Left ventricle myocardium inferior (tissue), 1 donor: ENCODE data around the gene PRDX1. TPM values are rescaled to one million over a fixed set of nuclear protein-coding genes. Genes with fewer than 3 reads are reported as not detected.
"Not testable (repeated sequence)": the region's sequence is repeated elsewhere in the genome, so short reads cannot be mapped to it uniquely, and the experiment has no call there.

Experiments used
- DNase-seq: peaks from one replicate; pipeline ENCODE4 v3.0.0-alpha.2; 2020
- H3K27ac ChIP-seq: fragments of 200-600 bp; replicated peaks from 2 replicates; pipeline ENCODE4 v1.8.0; 2021
- H3K27me3 ChIP-seq: fragments of 200-600 bp; 2 replicates; pipeline ENCODE4 v1.8.0; 2021; ENCODE audit warnings: low read depth
- H3K36me3 ChIP-seq: fragments of 200-600 bp; 2 replicates; pipeline ENCODE4 v1.8.0; 2021
- H3K4me1 ChIP-seq: fragments of 200-600 bp; 2 replicates; pipeline ENCODE4 v1.8.0; 2021
- H3K4me3 ChIP-seq: fragments of 200-600 bp; 2 replicates; pipeline ENCODE4 v1.8.0; 2021; ENCODE audit warnings: mild to moderate bottlenecking, moderate library complexity
- H3K9me3 ChIP-seq: fragments of 200-600 bp; replicated peaks from 2 replicates; pipeline ENCODE4 v1.8.0; 2021
- CTCF ChIP-seq: fragments of 200-600 bp; IDR thresholded peaks from 2 replicates; pipeline ENCODE4 v1.8.0; 2021; ENCODE audit warnings: antibody characterized with exemption, mild to moderate bottlenecking, borderline replicate concordance
- intact Hi-C: fragments of 100-400 bp; cut with micrococcal nuclease; formaldehyde crosslinking; loops from one replicate; pipeline ENCODE4 v1.11.0; 2022
- total RNA-seq: library from RNA; stranded (reverse); fragmentation: NEBNext Ultra II Directional; extraction: Animal tissue kit (Norgen Biotek cat#: 25700); gene quantifications from one replicate; pipeline ENCODE4 v1.2.1, GENCODE V29; 2021
- donor health status: DM: no; HTN: yes; CAD: no; lungs with severe emphysema.

The PRDX1 gene
- total RNA-seq, 1 donor from 2014 or later, result 255 TPM

GRCh38 chr1:45522324-45523104 is 830 bp upstream of the PRDX1 start:
- peak overlapping the region; percentile 99 for H3K4me3 ChIP-seq
- no peak for TF ChIP-seq CTCF
- no peaks in the 10 kb centered on the region for H3K9me3 ChIP-seq
- no peaks in the 10 kb centered on the region for H3K27me3 ChIP-seq
- peak overlapping the region; percentile 97 for H3K27ac ChIP-seq
- no peak for DNase-seq
- peaks cover 39% of the 10 kb centered on the region for H3K4me1 ChIP-seq
- H3K36me3 ChIP-seq, result peaks cover 14% of the 10 kb centered on the region
- intact Hi-C loops, result no loop called here

- peaks cover 58% of the 10 kb centered on the region for H3K4me1 ChIP-seq
- DNase-seq, H3K27me3 ChIP-seq, intact Hi-C loops, H3K27ac ChIP-seq, H3K4me3 ChIP-seq, H3K9me3 ChIP-seq: not testable (repeated sequence)
- peaks cover 40% of the 10 kb centered on the region for H3K36me3 ChIP-seq
Measured at GRCh38 chr1:45519774-45520173, 1.9 kb downstream of the PRDX1 start.

- Histone ChIP-seq H3K4me1 (peaks cover 62% of the 10 kb centered on the region), H3K27me3 (no peaks in the 10 kb centered on the region), H3K36me3 (peaks cover 49% of the 10 kb centered on the region), H3K4me3 (peak overlapping the region; percentile 1), H3K27ac (no peak overlapping the region), H3K9me3 (no peaks in the 10 kb centered on the region)
- no peak for DNase-seq
- TF ChIP-seq CTCF, result no peak
- intact Hi-C loops, result no loop called here
Measured at GRCh38 chr1:45518910-45519309, 2.8 kb downstream of the PRDX1 start.

GRCh38 chr1:45518366-45518765 is 3.3 kb downstream of the PRDX1 start:
- Histone ChIP-seq H3K36me3 (peaks cover 55% of the 10 kb centered on the region), H3K4me1 (peaks cover 66% of the 10 kb centered on the region)
- DNase-seq, H3K9me3 ChIP-seq, H3K27me3 ChIP-seq, H3K4me3 ChIP-seq, H3K27ac ChIP-seq, intact Hi-C loops: not testable (repeated sequence)

- DNase-seq, result no peak
- Histone ChIP-seq H3K36me3 (peaks cover 74% of the 10 kb centered on the region), H3K4me1 (peaks cover 62% of the 10 kb centered on the region), H3K4me3 (no peak overlapping the region), H3K27me3 (no peaks in the 10 kb centered on the region), H3K27ac (no peak overlapping the region), H3K9me3 (no peaks in the 10 kb centered on the region)
- intact Hi-C loops, result no loop called here
- no peak for TF ChIP-seq CTCF
Measured at GRCh38 chr1:45516465-45516864, 5.2 kb downstream of the PRDX1 start.

GRCh38 chr1:45516036-45516435 is 5.6 kb downstream of the PRDX1 start:
- Histone ChIP-seq H3K27me3 (no peaks in the 10 kb centered on the region), H3K4me3 (no peak overlapping the region), H3K36me3 (peaks cover 78% of the 10 kb centered on the region), H3K27ac (no peak overlapping the region), H3K4me1 (peaks cover 58% of the 10 kb centered on the region), H3K9me3 (no peaks in the 10 kb centered on the region)
- no peak for TF ChIP-seq CTCF
- DNase-seq, result no peak
- intact Hi-C loops, result no loop called here

- H3K4me3 ChIP-seq, DNase-seq, H3K27me3 ChIP-seq, H3K27ac ChIP-seq, H3K9me3 ChIP-seq, intact Hi-C loops: not testable (repeated sequence)
- peaks cover 97% of the 10 kb centered on the region for H3K36me3 ChIP-seq
- peaks cover 49% of the 10 kb centered on the region for H3K4me1 ChIP-seq
Measured at GRCh38 chr1:45513532-45514260, 8.0 kb downstream of the PRDX1 start.
